GM18519 (cell line): ENCODE measurements around the gene EPS8L2.

ENCODE experiments used
- ATAC-seq: cut with Tn5 transposase; IDR thresholded peaks from one replicate; pipeline ENCODE4 v1.9.1; 2021; ENCODE audit warnings: mild to moderate bottlenecking, moderate library complexity; ENCODE audit not compliant: unreplicated experiment, low FRiP score

EPS8L2 gene

GRCh38 chr11:747158-748006 is 41.4 kb downstream of the EPS8L2 start, which contains the start of gene TALDO1:
TSS of gene TALDO1 (plus strand) at chr11:747464. CDS start at chr11:747482, 18 bp downstream.
- peak; percentile 75 for ATAC-seq

- ATAC-seq, result no peak
Measured at GRCh38 chr11:748007-748359, 42.0 kb downstream of the EPS8L2 start.

GRCh38 chr11:749731-750130 is 43.7 kb downstream of the EPS8L2 start:
- no peak for ATAC-seq

- ATAC-seq, result no peak
Measured at GRCh38 chr11:760236-760635, 54.2 kb downstream of the EPS8L2 start.

- no peak for ATAC-seq
Measured at GRCh38 chr11:761526-762108, 55.6 kb downstream of the EPS8L2 start.

GRCh38 chr11:762421-763072 is 56.5 kb downstream of the EPS8L2 start:
- no peak for ATAC-seq

- ATAC-seq, result no peak
Measured at GRCh38 chr11:763073-763463, 57.0 kb downstream of the EPS8L2 start.

- ATAC-seq, result no peak
Measured at GRCh38 chr11:763549-764321, 57.7 kb downstream of the EPS8L2 start.

- ATAC-seq, result no peak
Measured at GRCh38 chr11:764322-765024, 58.4 kb downstream of the EPS8L2 start.

GRCh38 chr11:765025-765801 is 59.2 kb downstream of the EPS8L2 start:
- ATAC-seq, result no peak

- ATAC-seq, result no peak
Measured at GRCh38 chr11:765802-766091, 59.7 kb downstream of the EPS8L2 start.

- no peak for ATAC-seq
Measured at GRCh38 chr11:766106-766935, 60.3 kb downstream of the EPS8L2 start.

- no peak for ATAC-seq
Measured at GRCh38 chr11:766936-767210, 60.8 kb downstream of the EPS8L2 start.

GRCh38 chr11:767238-767637 is 61.2 kb downstream of the EPS8L2 start:
- ATAC-seq, result no peak

GRCh38 chr11:769887-770641 is 64.0 kb downstream of the EPS8L2 start:
- ATAC-seq, result no peak

- no peak for ATAC-seq
Measured at GRCh38 chr11:770642-771616, 64.9 kb downstream of the EPS8L2 start.

GRCh38 chr11:771617-772204 is 65.7 kb downstream of the EPS8L2 start:
- no peak for ATAC-seq
